Measurements from ENCODE around the gene RIOK2.
A peak's percentile ranks its signal among the peaks of the same experiment; 100 is the strongest.
"Not testable (repeated sequence)": the region's sequence is repeated elsewhere in the genome, so short reads cannot be mapped to it uniquely, and the experiment has no call there.

The RIOK2 gene

GRCh38 chr5:97183100-97183929, at the start of gene RIOK2:
TSS of gene RIOK2 (minus strand) at chr5:97183247. CDS start at chr5:97183191, 56 bp downstream.
- peak; percentile 85 to 92 for DNase-seq (ENCODE audit: low read depth in 2 of 2)

GRCh38 chr5:97231025-97231636, 48.1 kb upstream of the RIOK2 start:
- DNase-seq (ENCODE audit: low read depth in 2 of 2): no peak

GRCh38 chr5:97229688-97230285, 46.7 kb upstream of the RIOK2 start:
- no peak for DNase-seq (ENCODE audit: low read depth in 2 of 2)

GRCh38 chr5:97229196-97229595, 46.1 kb upstream of the RIOK2 start:
- no peak for DNase-seq (ENCODE audit: low read depth in 2 of 2)

GRCh38 chr5:97225222-97225621, 42.2 kb upstream of the RIOK2 start:
- DNase-seq (ENCODE audit: low read depth in 2 of 2): no peak

GRCh38 chr5:97224112-97224750, 41.2 kb upstream of the RIOK2 start:
- DNase-seq (ENCODE audit: low read depth in 2 of 2): no peak

GRCh38 chr5:97223596-97223995, 40.5 kb upstream of the RIOK2 start:
- DNase-seq (ENCODE audit: low read depth in 2 of 2): no peak

GRCh38 chr5:97209343-97209742, 26.3 kb upstream of the RIOK2 start:
- DNase-seq (ENCODE audit: low read depth in 2 of 2): no peak

GRCh38 chr5:97208714-97209113, 25.7 kb upstream of the RIOK2 start:
- DNase-seq (ENCODE audit: low read depth in 2 of 2): no peak

- DNase-seq (ENCODE audit: low read depth in 2 of 2): no peak
Observed at GRCh38 chr5:97208184-97208713, 25.2 kb upstream of the RIOK2 start.

GRCh38 chr5:97194366-97194765, 11.3 kb upstream of the RIOK2 start:
- DNase-seq (ENCODE audit: low read depth in 2 of 2): no peak

GRCh38 chr5:97193355-97193688, 10.3 kb upstream of the RIOK2 start:
- DNase-seq (ENCODE audit: low read depth in 2 of 2): no peak

GRCh38 chr5:97192580-97193354, 9.7 kb upstream of the RIOK2 start:
- no peak for DNase-seq (ENCODE audit: low read depth in 2 of 2)

- DNase-seq (ENCODE audit: low read depth in 2 of 2): no peak
Observed at GRCh38 chr5:97191893-97192292, 8.8 kb upstream of the RIOK2 start.

- DNase-seq (ENCODE audit: low read depth in 2 of 2): not testable (repeated sequence)
Observed at GRCh38 chr5:97189523-97189922, 6.5 kb upstream of the RIOK2 start.

GRCh38 chr5:97183930-97184213, 825 bp upstream of the RIOK2 start:
- DNase-seq (ENCODE audit: low read depth in 2 of 2): no peak

GRCh38 chr5:97182571-97183099, 412 bp downstream of the RIOK2 start:
- no peak for DNase-seq (ENCODE audit: low read depth in 2 of 2)

- DNase-seq (ENCODE audit: low read depth in 2 of 2): no peak
Observed at GRCh38 chr5:97181856-97182545, 1.0 kb downstream of the RIOK2 start.

- DNase-seq (ENCODE audit: low read depth in 2 of 2): not testable (repeated sequence)
Observed at GRCh38 chr5:97179457-97179856, 3.6 kb downstream of the RIOK2 start.

GRCh38 chr5:97172227-97172626, 10.8 kb downstream of the RIOK2 start:
- DNase-seq (ENCODE audit: low read depth in 2 of 2): no peak

GRCh38 chr5:97171703-97172102, 11.3 kb downstream of the RIOK2 start:
- no peak for DNase-seq (ENCODE audit: low read depth in 2 of 2)
